Thyroid gland (tissue), 4 donors: ENCODE data around the gene DOCK10. TPM values are rescaled to one million over a fixed set of nuclear protein-coding genes. Genes with fewer than 3 reads are reported as not detected.
"Not testable (repeated sequence)": the region's sequence is repeated elsewhere in the genome, so short reads cannot be mapped to it uniquely, and the experiment has no call there.

Experiments
- DNase-seq, 2 donors: peaks; one replicate each; pipeline ENCODE4 v3.0.0-alpha.2; 2019
- H3K27ac ChIP-seq, 3 donors: fragments of 200-600 bp; sonication (generic); 1 replicate in 2 of 3; 2 replicates in 1 of 3; pipeline ENCODE4 v1.5.1; 2016 to 2019; ENCODE audit warnings: mild to moderate bottlenecking in 1 of 3, moderate library complexity in 1 of 3
- H3K27me3 ChIP-seq: fragments of 200-600 bp; sonication (generic); one replicate; pipeline ENCODE4 v1.5.1; 2019
- H3K36me3 ChIP-seq, 2 donors: fragments of 200-600 bp; sonication (generic); one replicate each; pipeline ENCODE4 v1.5.1; 2016 to 2019
- H3K4me1 ChIP-seq, 2 donors: fragments of 200-600 bp; sonication (generic); one replicate each; pipeline ENCODE4 v1.5.1; 2017 to 2019
- H3K4me3 ChIP-seq, 3 donors: fragments of 200-600 bp; sonication (generic); replicated peaks in 1 of 3; 1 replicate in 2 of 3; 2 replicates in 1 of 3; pipeline ENCODE4 v1.5.1; 2016; ENCODE audit warnings: mild to moderate bottlenecking in 1 of 3
- H3K9me3 ChIP-seq: fragments of 200-600 bp; sonication (generic); one replicate; pipeline ENCODE4 v1.5.1; 2017
- CTCF ChIP-seq, 6 experiments: fragments of 200-600 bp in 3 of 6; fragments of 450-650 bp in 3 of 6; sonication (generic) in 3 of 6; IDR thresholded peaks; one replicate each; pipeline ENCODE4 v1.5.1; 2016 to 2019; ENCODE audit warnings: antibody characterized with exemption in 6 of 6, mild to moderate bottlenecking in 2 of 6, inconsistent platforms in 1 of 6, moderate library complexity in 1 of 6
- POLR2A ChIP-seq, 2 donors: fragments of 450-650 bp; IDR thresholded peaks; one replicate each; pipeline ENCODE4 v1.6.1; 2017; ENCODE audit warnings: antibody characterized with exemption in 2 of 2, mild to moderate bottlenecking in 2 of 2, moderate library complexity in 1 of 2
- WGBS, 2 donors: methylation state at CpG; one replicate each; pipeline ENCODE4 v1.1.5; 2017; 5-methylcytosine and 5-hydroxymethylcytosine counted together
- intact Hi-C: fragments of 100-400 bp; cut with DNase I; formaldehyde crosslinking; loops from one replicate; pipeline ENCODE4 v1.15.1; 2023
- total RNA-seq, 4 donors: library from RNA; depleted of rRNA; stranded (reverse); fragments of >200 nt; gene quantifications; one replicate each; pipeline ENCODE4 v1.2.3, GENCODE V29; 2016

The DOCK10 gene
- total RNA-seq, 4 donors from 2014 or later, result 4.6 to 8.9 (median 7.1) TPM

DNA sequence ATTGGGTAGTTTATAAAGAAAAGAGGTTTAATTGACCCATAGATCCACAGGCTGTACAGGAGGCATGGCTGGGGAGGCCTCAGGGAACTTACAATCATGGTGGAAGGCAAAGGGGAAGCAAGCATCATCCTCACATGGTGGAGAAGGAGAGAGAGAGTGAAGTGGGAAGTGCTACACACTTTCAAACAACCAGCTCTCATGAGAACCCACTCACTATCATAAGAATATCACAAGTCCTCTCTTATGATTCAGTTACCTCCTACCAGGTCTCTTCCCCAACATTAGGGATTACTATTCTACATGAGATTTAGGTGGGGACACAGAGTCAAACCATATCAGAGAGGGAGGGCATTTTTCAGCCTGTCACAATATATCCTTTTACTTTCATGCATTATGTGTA, 22.7 kb upstream of the DOCK10 start:
- TF ChIP-seq POLR2A (IDR thresholded peaks at IDR 0.05) (no peak), CTCF (IDR thresholded peaks at IDR 0.05) (no peak)
- Histone ChIP-seq H3K27ac (no peak overlapping the region), H3K4me3 (no peak overlapping the region), H3K27me3 (no peaks in the 10 kb centered on the region), H3K4me1 (no peaks in the 10 kb centered on the region), H3K9me3 (no peaks in the 10 kb centered on the region), H3K36me3 (no peaks in the 10 kb centered on the region)
- no peak for DNase-seq
- intact Hi-C loops, result no loop called here

GRCh38 chr2:225064362-225064761, 22.1 kb upstream of the DOCK10 start:
- 38 to 89% methylated on average over 2 of the region's 2 CpGs for WGBS, 2 donors
- no peaks in the 10 kb centered on the region for H3K4me1 ChIP-seq
- no peaks in the 10 kb centered on the region for H3K9me3 ChIP-seq
- DNase-seq, result no peak
- H3K36me3 ChIP-seq, result no peaks in the 10 kb centered on the region
- H3K4me3 ChIP-seq, result no peak overlapping the region
- no peak overlapping the region for H3K27ac ChIP-seq
- H3K27me3 ChIP-seq, result no peaks in the 10 kb centered on the region
- intact Hi-C loops, result no loop called here
- TF ChIP-seq POLR2A (IDR thresholded peaks at IDR 0.05) (no peak), CTCF (IDR thresholded peaks at IDR 0.05) (no peak)

DNA sequence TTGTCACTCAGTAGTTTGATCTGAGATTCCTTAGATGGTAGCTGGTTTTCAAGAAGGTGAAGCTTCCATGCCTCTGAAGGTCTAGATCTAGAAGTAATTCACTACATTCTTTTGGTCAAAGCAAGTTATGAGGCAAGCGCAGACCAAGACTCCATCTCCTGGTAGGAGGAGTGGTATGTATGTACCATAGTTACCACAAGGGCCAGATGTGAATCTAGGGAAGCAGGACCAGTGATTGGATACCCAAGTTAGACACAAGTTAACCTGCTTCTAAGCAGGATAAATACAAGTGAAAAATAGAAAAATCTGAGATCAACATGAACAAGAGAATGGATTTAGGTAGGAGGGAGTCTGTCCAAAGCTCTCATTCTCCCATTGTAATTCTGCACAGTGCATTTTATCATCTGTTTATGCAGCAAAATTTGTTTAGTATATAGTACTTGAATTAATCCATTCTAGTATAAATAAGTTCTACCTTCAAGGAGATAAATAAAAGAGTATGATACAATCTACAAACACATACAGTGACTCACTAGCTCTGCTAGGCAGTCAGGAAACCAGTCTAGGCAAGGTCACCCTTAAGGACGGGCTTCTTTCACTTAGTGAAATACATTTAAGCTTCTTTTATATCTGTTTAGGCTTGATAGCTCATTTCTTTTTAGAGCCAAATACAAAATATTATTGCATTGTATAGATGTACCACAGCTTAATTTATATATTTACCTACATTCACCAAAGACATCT, 14.2 kb upstream of the DOCK10 start:
- Histone ChIP-seq H3K27ac (no peak overlapping the region), H3K9me3 (no peaks in the 10 kb centered on the region), H3K27me3 (no peaks in the 10 kb centered on the region), H3K4me3 (no peak overlapping the region), H3K36me3 (no peaks in the 10 kb centered on the region), H3K4me1 (no peaks in the 10 kb centered on the region)
- intact Hi-C loops, result no loop called here
- DNase-seq, result no peak
- WGBS, 2 donors, result 97 to 99% methylated on average over 2 of the region's 2 CpGs
- TF ChIP-seq CTCF (IDR thresholded peaks at IDR 0.05) (no peak), POLR2A (IDR thresholded peaks at IDR 0.05) (no peak)

- Histone ChIP-seq H3K36me3 (no peaks in the 10 kb centered on the region), H3K27me3 (no peaks in the 10 kb centered on the region), H3K4me1 (no peaks in the 10 kb centered on the region), H3K9me3 (no peaks in the 10 kb centered on the region), H3K4me3 (no peak overlapping the region), H3K27ac (no peak overlapping the region)
- intact Hi-C loops, result no loop called here
- TF ChIP-seq CTCF (IDR thresholded peaks at IDR 0.05), result no peak
- no peak for TF ChIP-seq POLR2A (IDR thresholded peaks at IDR 0.05)
- DNase-seq, result no peak
- WGBS, 2 donors, result 100% methylated on average over 1 of the region's 1 CpG
These were observed 13.4 kb upstream of the DOCK10 start for GRCh38 chr2:225055714-225056113.

DNA sequence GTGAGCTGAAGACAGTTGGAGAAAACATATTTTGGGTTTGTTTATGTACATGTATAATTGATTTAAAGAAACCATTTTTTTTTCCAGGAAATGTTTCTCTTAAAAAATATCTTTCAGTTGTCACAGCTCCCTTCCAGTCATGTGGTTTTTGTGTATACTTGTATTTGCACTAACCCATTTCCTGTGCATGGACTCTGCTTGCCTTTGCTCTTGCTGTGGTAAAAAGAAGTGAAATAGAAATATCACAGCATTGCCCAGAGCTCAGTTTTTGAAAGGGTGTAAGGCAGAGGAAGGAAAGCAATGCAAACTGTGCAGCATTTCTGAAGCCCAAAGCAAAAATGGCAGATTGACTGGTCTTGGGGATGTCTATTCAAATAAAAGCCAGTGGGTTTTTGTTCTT, 10.4 kb upstream of the DOCK10 start:
- TF ChIP-seq POLR2A (IDR thresholded peaks at IDR 0.05) (no peak), CTCF (IDR thresholded peaks at IDR 0.05) (no peak)
- Histone ChIP-seq H3K9me3 (no peaks in the 10 kb centered on the region), H3K4me1 (no peaks in the 10 kb centered on the region), H3K4me3 (no peak overlapping the region), H3K27ac (no peak overlapping the region), H3K27me3 (no peaks in the 10 kb centered on the region), H3K36me3 (no peaks in the 10 kb centered on the region)
- DNase-seq, result no peak
- intact Hi-C loops, result no loop called here

- intact Hi-C loops, H3K36me3 ChIP-seq, H3K27me3 ChIP-seq, H3K27ac ChIP-seq, H3K4me3 ChIP-seq, DNase-seq, H3K9me3 ChIP-seq, H3K4me1 ChIP-seq: not testable (repeated sequence)
- 91% methylated on average over 4 of the region's 4 CpGs for WGBS, 2 donors
These were observed 5.2 kb upstream of the DOCK10 start for GRCh38 chr2:225047502-225047901.
